ENCODE measurements around the gene KLHL6.

The KLHL6 gene

DNA sequence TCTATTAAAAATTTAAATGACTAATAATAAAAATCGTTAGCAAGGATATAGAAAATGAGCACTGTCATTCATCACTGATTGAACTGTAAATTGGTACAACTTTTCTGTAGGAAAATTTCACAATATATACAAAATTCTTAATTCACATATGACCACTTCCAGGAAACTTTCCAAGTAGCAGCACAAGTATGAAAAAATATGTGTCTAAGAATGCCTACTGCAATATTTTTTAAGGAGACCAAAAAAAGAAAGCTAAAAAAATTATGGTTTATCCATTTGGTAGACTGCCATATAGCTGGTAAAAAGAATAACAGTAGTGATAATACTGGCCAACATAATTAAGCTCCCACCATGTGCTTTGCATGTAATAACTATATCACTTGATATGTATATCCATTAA is 59.2 kb downstream of the KLHL6 start:
- H3K9ac ChIP-seq (ENCODE audit: low read depth, low read length) = no peak overlapping the region
- H3K4me1 ChIP-seq (ENCODE audit: insufficient read depth, low read length) = peaks cover 11% of the 10 kb centered on the region; the same call in 1 of the 2 replicates
- no peaks in the 10 kb centered on the region for H3K36me3 ChIP-seq (ENCODE audit: insufficient read depth, low read length)
- no peaks in the 10 kb centered on the region for H3K9me3 ChIP-seq (ENCODE audit: control insufficient read depth, insufficient read depth, low read length)

DNA sequence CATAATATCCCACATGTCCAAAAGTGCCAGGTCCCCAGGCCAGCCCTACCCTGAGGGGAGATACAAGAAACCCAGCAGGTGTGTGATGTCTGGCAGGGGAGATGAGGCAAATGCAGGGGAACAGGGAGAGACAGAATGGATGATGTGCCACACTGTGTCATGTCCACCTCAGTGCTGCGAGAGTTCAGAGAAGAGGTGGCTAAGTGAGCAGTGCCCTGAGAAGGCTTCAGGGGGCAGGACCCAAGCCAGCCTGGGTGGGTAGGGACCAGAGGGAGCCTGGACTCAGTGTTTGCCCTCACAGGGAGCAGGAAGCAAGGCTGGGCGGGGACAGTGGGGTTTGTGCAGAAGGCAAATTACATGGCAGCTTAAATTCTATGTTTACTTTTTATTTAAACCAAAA is 61.2 kb downstream of the KLHL6 start:
- H3K9me3 ChIP-seq (ENCODE audit: control insufficient read depth, insufficient read depth, low read length) = no peaks in the 10 kb centered on the region

DNA sequence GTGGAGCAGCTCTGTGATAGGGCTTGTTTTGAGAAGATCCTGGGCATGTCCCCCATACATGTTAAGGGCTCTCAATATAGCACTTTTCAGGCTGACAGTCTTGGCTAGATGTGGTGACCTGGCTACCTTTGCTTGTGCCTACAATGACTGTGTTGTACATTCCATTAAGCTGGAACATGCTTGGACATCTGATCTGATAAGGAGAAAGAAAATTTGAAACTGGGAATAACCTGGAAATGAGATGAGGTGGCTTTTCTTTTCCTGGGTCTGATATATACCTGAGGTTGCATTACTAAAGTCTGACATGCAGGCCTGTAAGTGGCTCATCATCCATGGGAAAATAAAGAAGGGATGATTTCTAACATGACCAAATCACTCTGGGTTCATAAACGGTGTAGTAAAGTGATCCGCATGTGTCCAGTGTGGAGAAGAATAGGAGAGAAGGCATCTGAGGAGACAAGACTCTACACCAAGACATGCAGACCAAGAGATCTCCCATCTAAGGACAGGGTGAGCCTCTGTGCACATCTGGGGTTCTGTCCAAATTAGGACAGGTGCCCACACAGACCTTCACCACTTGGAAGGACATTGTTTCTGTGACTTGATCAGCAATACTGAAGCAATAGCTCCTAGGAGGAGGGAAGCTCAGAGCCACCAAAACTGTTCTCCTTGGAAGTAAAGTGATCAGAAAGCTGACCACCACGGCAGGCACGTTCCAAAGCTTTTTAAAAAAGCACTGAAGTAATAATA is 62.0 kb downstream of the KLHL6 start:
- Histone ChIP-seq H3K4me1 (ENCODE audit: insufficient read depth, low read length) (peaks cover 29% of the 10 kb centered on the region), H3K36me3 (ENCODE audit: insufficient read depth, low read length) (no peaks in the 10 kb centered on the region), H3K9ac (ENCODE audit: low read depth, low read length) (no peak overlapping the region), H3K9me3 (ENCODE audit: control insufficient read depth, insufficient read depth, low read length) (no peaks in the 10 kb centered on the region)

More for the DNA sequence above, 61.2 kb downstream of the KLHL6 start:
- Histone ChIP-seq H3K9ac (ENCODE audit: low read depth, low read length) (no peak overlapping the region), H3K36me3 (ENCODE audit: insufficient read depth, low read length) (no peaks in the 10 kb centered on the region), H3K4me1 (ENCODE audit: insufficient read depth, low read length) (peaks cover 25% of the 10 kb centered on the region)

DNA sequence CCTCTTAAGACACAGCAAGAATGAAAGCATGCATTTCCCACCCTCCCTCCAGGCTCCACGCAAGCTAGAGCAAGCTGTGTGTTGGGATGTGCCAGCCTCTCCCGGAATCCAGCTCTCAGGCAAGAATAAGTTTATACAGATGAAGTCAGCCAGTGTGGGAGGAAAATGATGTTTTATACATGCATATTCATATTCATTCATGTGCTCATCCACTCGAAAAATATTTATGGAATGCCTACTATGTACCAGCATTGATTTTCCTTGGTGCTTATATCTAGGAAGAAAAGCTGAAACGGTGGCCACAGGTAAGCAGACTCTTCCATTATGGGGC is 62.7 kb downstream of the KLHL6 start:
- Histone ChIP-seq H3K36me3 (ENCODE audit: insufficient read depth, low read length) (no peaks in the 10 kb centered on the region), H3K9me3 (ENCODE audit: control insufficient read depth, insufficient read depth, low read length) (no peaks in the 10 kb centered on the region), H3K4me1 (ENCODE audit: insufficient read depth, low read length) (peaks cover 29% of the 10 kb centered on the region), H3K9ac (ENCODE audit: low read depth, low read length) (no peak overlapping the region)

DNA sequence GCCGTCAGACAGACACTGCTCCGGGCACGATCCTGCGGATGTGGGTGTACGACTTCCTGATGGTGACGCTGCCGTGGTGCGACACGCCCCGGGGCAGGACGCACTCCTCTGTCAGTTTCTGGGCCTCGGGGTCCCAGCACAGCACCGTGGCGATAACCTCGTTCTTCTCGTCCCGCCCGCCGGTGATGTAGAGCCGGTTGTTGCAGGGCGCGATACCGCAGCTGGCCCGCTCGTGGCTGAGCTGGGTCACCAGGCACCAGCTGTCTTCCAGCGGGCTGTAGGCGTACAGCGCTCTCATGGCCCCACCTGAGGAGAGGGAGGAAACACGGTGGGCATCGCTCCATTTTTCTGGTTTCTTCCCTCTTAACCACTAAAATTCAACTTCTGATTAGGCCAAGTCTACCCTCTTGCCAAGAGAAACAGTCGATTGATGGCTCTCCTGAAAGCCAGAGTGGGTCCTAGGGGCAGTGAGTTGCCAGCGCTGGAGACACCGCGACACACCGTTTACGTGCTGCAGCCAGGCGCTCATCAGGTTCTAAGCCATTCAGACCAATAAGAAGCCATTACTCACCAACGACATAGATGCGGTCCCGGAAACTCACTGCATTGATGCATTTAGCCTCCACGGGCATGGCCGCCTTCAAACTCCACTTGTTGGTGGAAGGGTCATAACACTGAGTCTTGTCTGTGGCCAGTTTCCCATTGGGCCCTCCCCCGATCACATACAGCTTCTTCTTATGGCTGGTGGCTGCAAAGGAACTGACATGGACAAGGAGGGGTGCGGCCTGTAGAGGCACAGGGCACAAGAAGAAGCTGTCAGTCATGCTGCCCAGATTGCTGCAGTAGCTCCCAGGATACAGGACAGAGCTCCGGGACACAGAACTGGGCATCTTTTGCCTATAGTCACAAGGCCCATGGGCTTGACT is 63.3 kb downstream of the KLHL6 start:
- no peaks in the 10 kb centered on the region for H3K36me3 ChIP-seq (ENCODE audit: insufficient read depth, low read length)
- no peak overlapping the region; the same call in 1 of the 2 replicates for H3K9ac ChIP-seq (ENCODE audit: low read depth, low read length)
- H3K9me3 ChIP-seq (ENCODE audit: control insufficient read depth, insufficient read depth, low read length) = no peaks in the 10 kb centered on the region
- H3K4me1 ChIP-seq (ENCODE audit: insufficient read depth, low read length) = peaks cover 29% of the 10 kb centered on the region

DNA sequence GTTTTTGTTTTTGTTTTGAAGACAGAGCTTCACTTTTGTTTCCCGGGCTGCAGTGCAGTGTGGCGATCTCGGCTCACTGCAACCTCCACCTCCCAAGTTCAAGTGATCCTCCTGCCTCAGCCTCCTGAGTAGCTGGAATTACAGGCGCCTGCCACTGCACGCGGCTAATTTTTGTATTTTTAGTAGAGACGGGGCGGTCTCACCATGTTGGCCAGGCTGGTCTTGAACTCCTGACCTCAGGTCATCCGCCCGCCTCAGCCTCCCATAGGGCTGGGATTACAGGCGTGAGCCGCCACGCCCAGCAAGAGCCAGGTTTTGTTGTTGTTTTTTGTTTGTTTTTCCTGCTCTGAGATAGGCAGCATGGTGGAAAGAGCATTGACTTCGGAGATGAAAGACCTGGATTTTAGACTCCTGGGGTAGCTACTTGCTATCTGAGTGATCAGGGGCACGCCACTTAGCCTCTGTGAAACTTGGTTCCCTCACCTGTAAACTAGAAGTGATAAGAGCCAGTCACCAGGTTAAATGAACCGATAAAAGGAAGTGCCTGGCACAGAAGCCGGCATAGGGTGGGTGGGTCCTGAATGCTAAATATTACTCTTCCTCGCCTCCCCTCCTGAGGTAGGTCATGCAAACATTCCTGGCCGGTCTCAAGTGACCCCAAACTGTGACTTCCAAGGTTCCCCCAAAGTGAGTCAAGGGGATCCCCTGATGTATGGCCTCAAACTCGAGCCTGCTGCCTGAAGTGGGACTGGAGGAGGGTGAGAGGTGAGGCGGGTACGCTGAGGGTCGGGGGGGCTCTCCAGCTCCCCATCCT is 64.2 kb downstream of the KLHL6 start:
- H3K36me3 ChIP-seq (ENCODE audit: insufficient read depth, low read length) = no peaks in the 10 kb centered on the region
- H3K4me1 ChIP-seq (ENCODE audit: insufficient read depth, low read length) = peaks cover 29% of the 10 kb centered on the region
- H3K9me3 ChIP-seq (ENCODE audit: control insufficient read depth, insufficient read depth, low read length) = no peaks in the 10 kb centered on the region
- no peak overlapping the region; the same call in 1 of the 2 replicates for H3K9ac ChIP-seq (ENCODE audit: low read depth, low read length)

DNA sequence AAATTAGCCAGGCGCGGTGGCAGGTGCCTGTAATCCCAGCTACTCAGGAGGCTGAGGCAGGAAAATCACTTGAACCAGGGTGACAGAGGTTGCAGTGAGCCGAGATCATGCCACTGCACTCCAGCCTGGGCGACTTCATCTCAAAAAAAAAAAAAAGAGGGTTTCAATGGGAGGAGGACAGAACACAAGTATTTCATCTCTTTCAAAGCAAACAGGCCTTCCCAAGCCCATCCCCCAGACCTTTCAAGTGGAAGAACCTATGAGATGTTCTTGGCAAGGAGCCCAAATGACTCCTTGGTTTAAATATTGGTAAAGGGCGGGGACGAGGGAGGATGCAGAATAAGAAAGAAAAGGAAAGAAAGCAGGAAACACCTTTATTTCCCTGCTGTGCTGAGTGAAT is 64.9 kb downstream of the KLHL6 start:
- Histone ChIP-seq H3K36me3 (ENCODE audit: insufficient read depth, low read length) (no peaks in the 10 kb centered on the region), H3K9me3 (ENCODE audit: control insufficient read depth, insufficient read depth, low read length) (no peaks in the 10 kb centered on the region), H3K9ac (ENCODE audit: low read depth, low read length) (no peak overlapping the region), H3K4me1 (ENCODE audit: insufficient read depth, low read length) (peaks cover 29% of the 10 kb centered on the region)

DNA sequence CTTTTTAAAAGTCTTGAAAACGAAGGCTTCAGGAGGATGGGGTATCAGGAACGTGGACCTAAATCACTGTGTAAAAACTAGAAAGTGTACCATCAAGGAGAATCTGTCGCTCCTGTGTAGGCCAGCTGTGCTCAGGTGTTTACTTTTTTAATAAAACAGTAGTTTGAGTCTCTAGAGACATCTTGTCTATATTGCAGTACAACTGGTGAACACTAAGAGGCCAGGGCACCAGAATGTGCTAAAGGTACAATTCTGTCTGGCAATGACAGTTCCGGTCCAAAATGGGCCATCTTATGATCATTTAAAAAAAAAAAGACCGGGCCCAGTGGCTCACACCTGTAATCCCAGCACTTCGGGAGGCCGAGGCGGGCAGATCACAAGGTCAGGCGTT is 65.3 kb downstream of the KLHL6 start:
- Histone ChIP-seq H3K9ac (ENCODE audit: low read depth, low read length) (no peak overlapping the region), H3K9me3 (ENCODE audit: control insufficient read depth, insufficient read depth, low read length) (no peaks in the 10 kb centered on the region), H3K4me1 (ENCODE audit: insufficient read depth, low read length) (peaks cover 29% of the 10 kb centered on the region), H3K36me3 (ENCODE audit: insufficient read depth, low read length) (no peaks in the 10 kb centered on the region)

DNA sequence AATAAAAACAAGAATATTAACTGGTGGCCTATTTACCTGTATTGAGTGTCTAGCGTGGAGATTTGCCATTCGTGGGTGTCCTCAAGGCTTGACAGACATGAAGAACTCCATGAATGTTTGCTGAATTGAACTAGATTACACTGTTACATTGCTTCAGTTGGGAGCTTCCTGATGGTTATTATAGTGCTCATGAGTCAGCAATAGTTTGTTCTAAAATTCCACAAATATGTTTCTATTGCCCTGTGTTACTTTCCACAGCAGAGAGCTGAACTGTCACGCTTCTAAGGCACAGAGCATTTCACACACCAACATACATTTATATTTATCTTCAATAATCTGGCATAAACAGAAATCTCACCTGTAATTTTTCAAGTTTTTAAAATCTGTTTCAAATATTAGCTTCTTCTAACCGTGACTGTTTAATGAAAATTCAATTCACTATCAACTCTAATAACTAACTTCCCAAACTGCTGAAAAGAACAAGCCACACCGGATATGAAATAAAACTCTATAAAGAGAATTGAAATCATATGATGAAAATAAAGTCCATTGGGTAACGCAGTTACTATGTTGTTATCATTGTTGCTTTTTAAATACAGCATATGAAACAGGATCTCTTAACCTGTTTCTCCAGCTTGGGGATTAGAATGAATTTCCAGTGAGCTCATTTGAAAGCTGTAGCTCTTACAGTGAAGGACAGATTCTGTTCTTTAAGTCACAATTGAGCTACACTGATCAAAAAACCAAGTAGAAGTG is 65.9 kb downstream of the KLHL6 start:
- H3K36me3 ChIP-seq (ENCODE audit: insufficient read depth, low read length) = no peaks in the 10 kb centered on the region
- peaks cover 33% of the 10 kb centered on the region for H3K4me1 ChIP-seq (ENCODE audit: insufficient read depth, low read length)
- no peak overlapping the region for H3K9ac ChIP-seq (ENCODE audit: low read depth, low read length)
- H3K9me3 ChIP-seq (ENCODE audit: control insufficient read depth, insufficient read depth, low read length) = no peaks in the 10 kb centered on the region

DNA sequence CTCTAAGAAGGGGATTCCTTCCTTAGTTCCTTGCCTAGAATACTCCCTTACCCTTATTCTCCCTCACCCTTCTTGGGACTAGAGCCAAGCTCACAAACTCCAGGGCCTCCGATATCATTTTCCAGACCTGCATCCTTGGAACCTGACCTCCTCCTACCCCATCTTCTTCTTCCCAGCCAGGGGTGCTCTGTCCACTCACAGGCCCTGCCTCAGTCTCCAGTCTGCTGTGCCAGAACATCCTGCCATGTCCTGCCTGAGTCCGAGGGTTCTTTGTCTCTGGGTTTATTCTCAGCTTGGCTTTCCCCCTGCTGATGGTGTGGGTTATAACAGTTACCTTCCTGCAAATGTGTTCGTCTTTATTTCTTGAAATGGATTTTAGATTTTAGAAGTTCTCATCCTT is 67.2 kb downstream of the KLHL6 start:
- Histone ChIP-seq H3K9ac (ENCODE audit: low read depth, low read length) (no peak overlapping the region), H3K36me3 (ENCODE audit: insufficient read depth, low read length) (no peaks in the 10 kb centered on the region), H3K9me3 (ENCODE audit: control insufficient read depth, insufficient read depth, low read length) (no peaks in the 10 kb centered on the region), H3K4me1 (ENCODE audit: insufficient read depth, low read length) (peaks cover 33% of the 10 kb centered on the region)

DNA sequence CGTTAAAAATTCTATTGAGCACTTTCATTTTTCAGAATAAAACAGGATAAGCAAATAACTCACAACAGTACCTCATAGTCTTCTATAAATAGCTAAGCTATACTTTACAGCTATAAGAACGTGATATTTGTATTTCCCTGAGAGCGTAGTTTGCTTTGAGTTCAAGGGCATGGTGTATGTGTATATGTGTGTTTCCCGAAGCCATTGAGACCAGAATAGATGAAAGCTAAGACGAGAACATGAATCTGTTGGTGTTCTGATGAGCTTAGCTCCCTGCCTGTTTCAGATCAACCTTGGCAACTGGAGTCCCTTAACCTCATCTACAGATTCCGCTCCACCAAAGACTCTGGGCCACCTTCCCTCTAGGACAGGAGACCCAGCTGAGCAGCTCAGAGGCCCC is 67.6 kb downstream of the KLHL6 start:
- H3K9ac ChIP-seq (ENCODE audit: low read depth, low read length) = no peak overlapping the region
- no peaks in the 10 kb centered on the region for H3K9me3 ChIP-seq (ENCODE audit: control insufficient read depth, insufficient read depth, low read length)
- no peaks in the 10 kb centered on the region for H3K36me3 ChIP-seq (ENCODE audit: insufficient read depth, low read length)
- H3K4me1 ChIP-seq (ENCODE audit: insufficient read depth, low read length) = peaks cover 33% of the 10 kb centered on the region

DNA sequence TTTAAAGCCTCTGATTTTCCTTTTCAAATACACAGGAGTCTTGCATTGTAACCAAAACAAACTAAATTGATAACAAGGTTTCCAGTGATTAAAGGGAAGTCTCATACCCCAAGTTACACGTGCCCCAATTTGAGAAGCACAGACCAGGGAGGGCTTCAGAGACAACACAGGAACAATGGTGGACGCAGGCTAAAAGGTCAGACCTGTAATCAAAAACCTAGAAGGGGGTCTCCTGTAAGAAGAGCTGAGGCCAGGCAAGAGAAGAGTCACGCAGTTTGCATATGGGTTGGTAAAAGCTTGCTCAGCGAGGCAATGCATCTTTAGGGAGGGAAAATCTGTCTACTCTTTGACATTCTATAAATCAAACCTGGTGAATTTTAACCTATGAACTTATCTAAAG is 68.5 kb downstream of the KLHL6 start:
- H3K9ac ChIP-seq (ENCODE audit: low read depth, low read length) = no peak overlapping the region
- H3K36me3 ChIP-seq (ENCODE audit: insufficient read depth, low read length) = no peaks in the 10 kb centered on the region
- no peaks in the 10 kb centered on the region for H3K9me3 ChIP-seq (ENCODE audit: control insufficient read depth, insufficient read depth, low read length)
- H3K4me1 ChIP-seq (ENCODE audit: insufficient read depth, low read length) = peaks cover 26% of the 10 kb centered on the region

DNA sequence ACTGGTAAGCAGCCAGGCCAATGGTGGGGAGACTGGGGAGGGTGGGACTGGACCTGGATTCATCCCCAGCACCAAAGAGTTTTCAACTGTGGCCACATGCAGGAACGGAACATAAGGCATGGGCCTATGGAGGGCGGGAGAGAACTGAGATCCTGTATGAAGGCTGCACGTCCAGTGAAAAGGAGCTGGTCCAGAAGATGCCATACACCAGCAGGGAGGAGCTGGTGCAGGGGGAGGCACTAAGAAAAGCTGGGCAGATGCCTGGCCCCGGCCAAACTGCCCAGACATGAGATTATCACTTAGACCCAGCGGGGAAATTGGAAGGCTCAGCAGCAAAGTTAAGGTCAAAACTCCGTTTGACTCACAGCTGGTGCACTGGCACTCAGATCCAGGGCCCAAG is 69.0 kb downstream of the KLHL6 start:
- peaks cover 24% of the 10 kb centered on the region for H3K4me1 ChIP-seq (ENCODE audit: insufficient read depth, low read length)
- H3K9ac ChIP-seq (ENCODE audit: low read depth, low read length) = no peak overlapping the region
- H3K9me3 ChIP-seq (ENCODE audit: control insufficient read depth, insufficient read depth, low read length) = no peaks in the 10 kb centered on the region
- H3K36me3 ChIP-seq (ENCODE audit: insufficient read depth, low read length) = no peaks in the 10 kb centered on the region

DNA sequence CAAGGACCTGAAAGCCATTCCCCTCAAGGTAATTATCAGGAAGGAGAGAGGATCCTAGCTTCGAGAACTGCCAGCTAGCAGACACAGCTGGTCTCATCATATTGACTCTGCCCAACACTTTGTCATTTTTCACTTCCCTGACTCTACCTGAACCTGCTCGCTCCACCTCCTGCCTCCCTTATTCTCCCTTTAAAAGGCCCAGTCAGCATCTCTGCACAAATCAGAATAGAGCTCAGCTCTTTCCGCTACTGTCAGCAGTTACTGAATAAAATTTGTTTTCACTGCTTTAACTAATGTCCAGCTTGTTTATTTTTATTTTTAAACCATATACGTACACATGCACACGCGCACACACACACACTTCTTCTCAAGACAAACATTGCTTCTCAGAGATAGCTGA is 69.9 kb downstream of the KLHL6 start:
- Histone ChIP-seq H3K36me3 (ENCODE audit: insufficient read depth, low read length) (no peaks in the 10 kb centered on the region), H3K9ac (ENCODE audit: low read depth, low read length) (no peak overlapping the region), H3K9me3 (ENCODE audit: control insufficient read depth, insufficient read depth, low read length) (no peaks in the 10 kb centered on the region), H3K4me1 (ENCODE audit: insufficient read depth, low read length) (peaks cover 21% of the 10 kb centered on the region)

Measured in ES-I3 (cell line).